NCI-H345 treated with DMSO at 0.1 percent for 48 hours (cell line): ENCODE measurements around the gene ARHGAP26.

Experiments
- DNase-seq: peaks from one replicate; lab custom pipeline; 2025; ENCODE audit not compliant: unreplicated experiment; lab: John Stamatoyannopoulos, UW

The ARHGAP26 gene

GRCh38 chr5:142845954-142846398 lies 75.8 kb downstream of the ARHGAP26 start:
- DNase-seq: no peak

DNA sequence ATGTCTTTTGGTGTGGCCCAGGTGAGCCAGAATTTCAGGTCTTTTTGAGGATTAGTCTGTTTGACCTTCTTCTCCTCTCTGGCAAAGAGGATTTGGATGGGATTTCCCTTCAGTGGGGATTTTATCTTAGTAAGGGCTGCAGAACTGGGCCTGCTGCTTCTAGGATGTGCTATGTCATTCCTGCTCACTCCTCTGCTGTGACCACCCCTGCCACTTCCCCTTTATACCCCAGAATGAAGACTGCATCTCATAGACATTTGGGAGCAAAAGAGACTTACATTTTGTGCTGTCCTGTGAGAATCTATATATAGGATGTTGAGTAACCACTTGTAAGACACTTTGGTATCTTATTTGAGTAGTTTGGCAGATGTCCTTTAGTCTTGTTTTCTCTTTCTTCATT lies 76.2 kb downstream of the ARHGAP26 start:
- DNase-seq: no peak

GRCh38 chr5:142847898-142848790 lies 78.0 kb downstream of the ARHGAP26 start:
- DNase-seq: no peak

GRCh38 chr5:142849466-142849865 lies 79.3 kb downstream of the ARHGAP26 start:
- no peak for DNase-seq

DNA sequence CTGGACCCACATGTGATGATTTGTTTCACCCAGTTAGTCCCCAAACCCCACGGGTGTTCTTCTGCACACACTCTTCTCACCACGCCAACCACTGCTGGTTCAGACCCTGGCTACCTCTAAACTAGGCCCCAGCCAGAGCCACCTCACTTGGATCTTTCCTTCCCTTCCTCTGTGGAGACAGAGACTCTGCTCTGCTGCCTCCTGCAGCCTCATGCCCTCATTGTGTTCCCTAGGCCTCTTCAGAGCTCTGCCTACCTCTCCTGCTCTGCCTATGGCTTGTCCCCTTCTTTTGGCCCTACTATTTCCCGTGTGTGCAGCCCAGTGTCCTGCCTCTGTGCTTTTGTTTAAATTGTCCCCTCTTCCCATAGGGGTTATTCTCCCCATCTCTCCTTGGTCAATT lies 79.7 kb downstream of the ARHGAP26 start:
- DNase-seq: no peak

- DNase-seq: no peak
These were observed 81.6 kb downstream of the ARHGAP26 start for GRCh38 chr5:142851731-142852130.

DNA sequence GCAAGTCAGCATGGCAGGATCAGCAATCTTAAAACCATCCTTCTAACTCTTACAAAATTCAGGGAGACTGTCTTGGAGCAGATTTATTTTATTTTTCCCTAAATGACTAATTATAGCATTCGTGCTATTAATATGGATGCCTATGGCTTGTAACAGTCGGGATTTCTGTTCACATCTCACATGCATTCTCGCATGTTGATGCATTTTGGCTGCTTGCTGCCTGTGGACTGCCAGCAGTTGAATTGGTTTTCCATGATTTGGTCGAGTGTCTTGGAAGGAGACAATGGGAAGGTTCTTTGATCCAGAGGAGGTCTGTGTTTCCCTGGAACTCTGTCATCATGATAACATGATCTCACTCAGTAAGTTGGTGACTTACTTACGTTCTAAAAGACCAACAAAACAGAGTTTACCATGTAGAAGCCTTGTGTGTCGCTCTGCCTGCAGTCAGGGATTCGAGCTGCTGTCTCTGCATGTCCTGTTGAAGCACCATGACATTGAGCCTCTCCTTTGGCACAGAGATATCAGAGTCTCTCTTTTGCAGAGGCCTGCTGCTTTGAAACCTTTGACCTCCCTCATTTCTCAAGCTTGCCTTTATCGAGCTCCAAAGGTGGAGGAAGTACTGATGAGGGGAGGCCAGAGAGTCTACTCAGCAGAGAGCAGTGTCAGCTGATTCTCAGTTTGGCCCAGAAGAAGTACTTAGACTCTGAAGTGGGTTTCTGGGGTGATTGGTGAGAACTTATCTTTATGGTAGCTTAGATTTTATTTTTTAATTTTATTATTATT lies 82.4 kb downstream of the ARHGAP26 start:
- no peak for DNase-seq

- no peak for DNase-seq
These were observed 83.5 kb downstream of the ARHGAP26 start for GRCh38 chr5:142853682-142854081.

- DNase-seq: no peak
These were observed 86.1 kb downstream of the ARHGAP26 start for GRCh38 chr5:142856269-142856782.

DNA sequence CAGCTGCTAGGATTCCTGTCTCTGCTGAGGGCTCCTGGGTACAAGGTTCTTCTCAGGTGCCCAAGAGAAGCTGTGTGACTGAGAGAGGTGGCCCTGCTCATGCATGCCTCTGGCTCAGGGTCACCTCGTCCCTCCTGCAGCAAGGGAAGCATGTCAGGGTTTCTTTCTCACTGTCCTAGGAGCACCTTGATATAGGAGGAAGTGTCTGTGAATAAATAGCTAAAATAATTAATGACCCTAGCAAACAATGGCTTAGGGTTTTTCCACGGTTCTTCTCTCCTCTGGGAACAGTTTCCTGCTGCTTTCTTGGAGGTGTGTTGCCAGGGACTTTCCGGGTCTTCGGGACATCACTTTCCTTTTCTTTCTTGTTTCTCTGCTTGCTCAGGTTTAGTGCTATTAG lies 87.2 kb downstream of the ARHGAP26 start:
- no peak for DNase-seq

DNA sequence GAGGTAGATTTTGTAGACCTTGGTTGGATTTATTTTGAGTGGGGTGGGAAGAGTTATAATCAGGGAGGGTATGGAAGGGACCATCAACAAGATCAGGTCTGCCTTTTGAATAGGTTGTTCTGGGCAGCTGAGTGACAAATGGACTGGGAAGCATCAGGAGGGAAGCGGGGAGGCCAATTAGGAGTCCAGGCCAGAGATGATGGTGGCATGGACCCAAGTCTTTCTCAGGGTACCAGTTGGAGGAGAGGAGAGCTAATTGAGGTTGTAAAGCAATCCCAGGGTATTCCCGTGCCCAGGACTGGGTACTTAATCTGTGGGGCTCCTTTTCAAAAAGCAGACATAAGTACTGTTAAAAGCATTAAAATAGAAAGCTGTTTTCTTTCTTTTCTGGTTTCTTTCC lies 88.9 kb downstream of the ARHGAP26 start:
- no peak for DNase-seq

GRCh38 chr5:142860270-142860669 lies 90.1 kb downstream of the ARHGAP26 start:
- DNase-seq: no peak

DNA sequence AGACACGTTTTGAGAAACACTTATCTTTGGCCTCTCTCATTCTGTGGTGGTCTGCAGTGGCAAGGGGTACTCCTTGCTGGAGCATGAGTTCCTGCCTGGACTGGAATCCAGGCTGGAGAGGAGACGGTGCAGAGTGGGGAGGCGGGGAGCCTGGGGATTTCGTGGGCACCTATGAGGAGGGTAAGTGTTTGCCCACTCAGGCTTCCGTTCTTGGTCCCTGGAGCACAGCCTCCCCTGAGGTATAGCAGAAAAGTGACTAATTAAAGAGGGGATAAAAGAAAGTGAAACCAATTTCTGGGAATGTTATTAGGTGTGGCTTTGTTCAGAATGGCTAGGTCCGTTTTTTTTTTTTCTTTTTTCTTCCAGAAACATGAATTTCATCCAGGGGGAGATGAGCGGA lies 90.8 kb downstream of the ARHGAP26 start:
- no peak for DNase-seq

DNA sequence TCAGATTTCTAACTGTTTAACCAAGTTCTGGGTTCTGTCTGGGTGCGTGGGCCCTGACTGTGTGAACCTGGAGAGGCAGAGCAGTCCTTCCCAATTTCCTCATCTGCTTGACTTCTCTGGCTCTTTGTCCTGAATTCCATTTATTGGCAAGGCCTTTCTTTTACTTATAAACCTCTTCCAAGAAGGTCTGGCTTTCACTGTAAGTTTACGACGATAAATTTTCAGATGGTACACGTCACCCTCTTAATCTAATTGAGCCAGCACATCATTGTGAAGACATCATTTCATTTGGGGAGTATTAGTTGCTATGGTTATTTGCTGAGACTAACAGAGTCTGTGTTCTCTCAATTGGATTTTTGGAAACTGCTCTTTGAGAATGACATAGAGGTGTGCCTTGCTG lies 92.4 kb downstream of the ARHGAP26 start:
- no peak for DNase-seq

- DNase-seq: no peak
These were observed 93.7 kb downstream of the ARHGAP26 start for GRCh38 chr5:142863856-142864255.

DNA sequence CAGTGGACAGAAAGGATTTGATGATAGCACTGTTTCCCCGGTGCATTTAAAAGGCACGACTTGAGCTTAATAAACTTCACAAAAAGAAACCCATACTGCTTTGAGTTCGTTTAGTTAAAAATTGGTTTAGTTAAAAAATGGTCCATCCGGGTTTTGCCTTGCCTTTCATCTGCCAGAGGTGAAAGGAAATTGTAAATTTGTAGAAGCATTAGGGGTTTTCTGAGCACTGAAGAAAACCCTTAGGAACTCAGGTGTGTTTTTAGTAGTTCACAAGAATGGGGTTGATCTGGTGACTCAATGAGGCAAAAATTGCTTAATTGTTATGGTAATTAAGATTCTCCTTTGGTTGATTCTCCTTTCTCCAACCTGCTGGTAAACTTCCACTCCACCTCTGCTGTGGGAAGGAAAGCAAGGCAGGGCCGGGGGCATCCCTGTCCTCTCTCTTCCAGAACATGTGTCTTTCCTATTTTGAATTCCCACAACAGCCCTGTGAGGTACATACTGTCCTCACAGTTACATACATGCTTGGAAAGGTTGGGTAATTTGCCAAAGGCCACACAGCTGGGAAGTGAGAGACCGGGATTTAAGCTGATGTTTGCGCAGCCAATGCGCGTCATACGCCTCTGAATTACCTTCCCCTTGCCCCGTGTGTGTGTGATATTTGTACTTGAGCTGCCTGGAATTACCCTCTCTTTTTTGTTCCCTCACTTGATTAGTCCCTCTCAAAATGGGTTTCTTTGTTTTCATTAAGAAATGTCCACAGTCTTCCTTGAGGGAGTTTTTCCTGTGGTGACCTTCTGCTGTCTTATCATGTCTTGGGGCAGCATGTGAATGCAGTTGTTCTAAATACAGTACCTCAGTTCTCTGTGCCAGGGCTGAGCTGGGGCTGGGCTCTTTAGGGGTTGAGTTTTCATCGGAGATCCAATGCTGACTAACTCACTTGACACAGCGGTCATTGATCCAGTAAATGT lies 94.4 kb downstream of the ARHGAP26 start:
- no peak for DNase-seq

GRCh38 chr5:142865631-142866030 lies 95.5 kb downstream of the ARHGAP26 start:
- DNase-seq: no peak

- DNase-seq: peak; percentile 13
These were observed 96.5 kb downstream of the ARHGAP26 start for GRCh38 chr5:142866563-142867275.

- peak; percentile 44 for DNase-seq
These were observed 99.7 kb downstream of the ARHGAP26 start for GRCh38 chr5:142869886-142870285.
